Transverse colon (tissue), 4 donors: Measurements from ENCODE around the gene PTGES2. TPM values are rescaled to one million over a fixed set of nuclear protein-coding genes. Genes with fewer than 3 reads are reported as not detected.
A peak's percentile ranks its signal among the peaks of the same experiment; 100 is the strongest.

Source experiments
- DNase-seq: peaks from one replicate; pipeline ENCODE4 v3.0.0-alpha.2; 2019
- H3K27ac ChIP-seq, 4 donors: fragments of 200-600 bp; sonication (generic); 2 replicates each; pipeline ENCODE4 v1.5.1; 2016 to 2018; ENCODE audit warnings: inconsistent platforms in 4 of 4
- H3K27me3 ChIP-seq: fragments of 200-600 bp; sonication (generic); 2 replicates; pipeline ENCODE4 v1.5.1; 2017; ENCODE audit warnings: inconsistent platforms
- H3K36me3 ChIP-seq, 4 donors: fragments of 200-600 bp; sonication (generic); 2 replicates each; pipeline ENCODE4 v1.5.1; 2017 to 2019; ENCODE audit warnings: inconsistent platforms in 4 of 4
- H3K4me1 ChIP-seq, 4 donors: fragments of 200-600 bp; sonication (generic); 2 replicates each; pipeline ENCODE4 v1.5.1; 2017 to 2020; ENCODE audit warnings: inconsistent platforms in 4 of 4
- H3K4me3 ChIP-seq, 4 donors: fragments of 200-600 bp; sonication (generic); 1 replicate in 1 of 4; 2 replicates in 3 of 4; pipeline versions ENCODE4 v1.5.1 to v1.6.1; 2017 to 2019; ENCODE audit warnings: inconsistent platforms in 4 of 4
- H3K9me3 ChIP-seq, 2 donors: fragments of 200-600 bp; sonication (generic); 2 replicates each; pipeline ENCODE4 v1.5.1; 2017 to 2019; ENCODE audit warnings: inconsistent platforms in 2 of 2
- EP300 ChIP-seq: sonication (generic); formaldehyde crosslinking; IDR thresholded peaks from one replicate; pipeline ENCODE4 v1.6.1; 2017; ENCODE audit warnings: antibody characterized with exemption, low read depth
- POLR2A ChIP-seq: fragments of 450-650 bp; IDR thresholded peaks from one replicate; pipeline ENCODE4 v1.6.1; 2016; ENCODE audit warnings: antibody characterized with exemption, mild to moderate bottlenecking, moderate library complexity
- POLR2AphosphoS5 ChIP-seq, 3 donors: sonication (generic); formaldehyde crosslinking; IDR thresholded peaks; one replicate each; pipeline ENCODE4 v1.6.1; 2016; ENCODE audit warnings: antibody characterized with exemption in 3 of 3
- WGBS, 2 donors: methylation state at CpG; one replicate each; pipeline ENCODE4 v1.1.5; 2018; ENCODE audit warnings: low coverage in 1 of 2; 5-methylcytosine and 5-hydroxymethylcytosine counted together
- in situ Hi-C, 4 donors: fragments of 200-750 bp; cut with MboI; loops; one replicate each; pipeline versions ENCODE4 v1.15.0 to v1.15.1; 2017; ENCODE audit warnings: low sequenced_read_pairs in 3 of 4, low pct_ligation_motif_present in 1 of 4, low pct_unique_long_range_greater_than_20kb in 1 of 4
- intact Hi-C: fragments of 100-400 bp; cut with DNase I; formaldehyde crosslinking; loops from one replicate; pipeline ENCODE4 v1.15.1; 2023; ENCODE audit warnings: low total_unique reads
- total RNA-seq, 4 donors: library from RNA; depleted of rRNA; stranded (reverse); fragments of >200 nt; gene quantifications; one replicate each; pipeline ENCODE4 v1.1.0, GENCODE V29; 2016
- TF ChIP-seq, protein P1 (sequence below), 5 experiments: fragments of 200-600 bp in 3 of 5; fragments of 450-650 bp in 2 of 5; sonication (generic) in 3 of 5; IDR thresholded peaks; 1 replicate in 2 of 5; 2 replicates in 3 of 5; pipeline ENCODE4 v1.5.1; 2016 to 2017; ENCODE audit warnings: antibody characterized with exemption in 5 of 5, inconsistent platforms in 3 of 5, mild to moderate bottlenecking in 2 of 5, moderate library complexity in 1 of 5

Gene PTGES2
- total RNA-seq, 4 donors from 2014 or later: 109 to 434 (median 164) TPM

DNA sequence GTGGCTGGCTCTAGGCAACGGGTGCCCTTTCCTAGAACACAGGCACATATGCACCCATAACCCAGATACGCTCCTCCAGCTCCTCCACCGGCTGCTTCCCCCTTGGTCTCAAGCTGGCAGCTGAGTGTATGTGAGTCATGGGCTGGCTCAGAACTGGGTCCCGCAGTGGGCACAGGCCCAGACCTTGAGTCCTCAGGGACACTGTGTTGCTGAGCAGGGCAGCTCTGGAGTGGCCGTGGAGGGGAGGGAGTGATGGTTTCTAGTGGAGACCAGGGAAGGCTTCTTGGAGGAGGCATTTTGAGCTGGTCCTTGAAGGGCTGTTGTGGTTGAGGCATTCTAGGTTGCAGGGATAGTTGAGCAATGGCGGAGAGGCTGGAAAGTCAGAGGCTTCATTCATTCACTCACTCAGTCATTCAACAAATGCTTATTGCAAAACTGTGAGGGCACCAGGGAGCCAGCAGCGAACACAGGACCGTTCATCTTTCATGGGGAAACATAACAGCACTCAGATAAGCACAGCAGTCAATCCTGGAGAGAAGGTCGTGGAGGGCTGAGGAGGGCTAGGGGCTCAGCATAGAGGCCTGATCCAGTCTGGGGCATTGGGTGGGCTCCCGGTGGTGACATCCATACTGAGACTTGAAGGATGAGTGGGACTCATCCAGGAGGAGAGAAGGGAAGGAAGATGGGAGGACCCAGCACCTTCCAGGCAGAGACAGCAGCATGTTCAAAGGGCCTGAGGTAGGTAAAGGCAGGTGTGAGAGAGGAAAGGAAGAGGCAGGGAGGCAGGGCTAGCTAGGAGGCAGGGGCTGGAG lies 34.9 kb upstream of the PTGES2 start:
- no peak overlapping the region for H3K4me3 ChIP-seq
- H3K27ac ChIP-seq: no peak overlapping the region
- DNase-seq: no peak
- in situ Hi-C loops (no loop called here), intact Hi-C loops (no loop called here)
- no peaks in the 10 kb centered on the region for H3K9me3 ChIP-seq
- TF ChIP-seq, protein P1, sequence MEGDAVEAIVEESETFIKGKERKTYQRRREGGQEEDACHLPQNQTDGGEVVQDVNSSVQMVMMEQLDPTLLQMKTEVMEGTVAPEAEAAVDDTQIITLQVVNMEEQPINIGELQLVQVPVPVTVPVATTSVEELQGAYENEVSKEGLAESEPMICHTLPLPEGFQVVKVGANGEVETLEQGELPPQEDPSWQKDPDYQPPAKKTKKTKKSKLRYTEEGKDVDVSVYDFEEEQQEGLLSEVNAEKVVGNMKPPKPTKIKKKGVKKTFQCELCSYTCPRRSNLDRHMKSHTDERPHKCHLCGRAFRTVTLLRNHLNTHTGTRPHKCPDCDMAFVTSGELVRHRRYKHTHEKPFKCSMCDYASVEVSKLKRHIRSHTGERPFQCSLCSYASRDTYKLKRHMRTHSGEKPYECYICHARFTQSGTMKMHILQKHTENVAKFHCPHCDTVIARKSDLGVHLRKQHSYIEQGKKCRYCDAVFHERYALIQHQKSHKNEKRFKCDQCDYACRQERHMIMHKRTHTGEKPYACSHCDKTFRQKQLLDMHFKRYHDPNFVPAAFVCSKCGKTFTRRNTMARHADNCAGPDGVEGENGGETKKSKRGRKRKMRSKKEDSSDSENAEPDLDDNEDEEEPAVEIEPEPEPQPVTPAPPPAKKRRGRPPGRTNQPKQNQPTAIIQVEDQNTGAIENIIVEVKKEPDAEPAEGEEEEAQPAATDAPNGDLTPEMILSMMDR (IDR thresholded peaks at IDR 0.05): no peak
- no peak for TF ChIP-seq POLR2AphosphoS5 (IDR thresholded peaks at IDR 0.05)
- TF ChIP-seq POLR2A: no peak
- no peak for TF ChIP-seq EP300
- 80 to 84% methylated on average over 2 to 7 of the region's 10 CpGs for WGBS, 2 donors
- H3K27me3 ChIP-seq: no peaks in the 10 kb centered on the region
- H3K36me3 ChIP-seq: peaks cover 0 to 22% (median 8%) of the 10 kb centered on the region in 4 donors
- H3K4me1 ChIP-seq: peaks cover 0 to 17% (median 11%) of the 10 kb centered on the region in 4 donors

DNA sequence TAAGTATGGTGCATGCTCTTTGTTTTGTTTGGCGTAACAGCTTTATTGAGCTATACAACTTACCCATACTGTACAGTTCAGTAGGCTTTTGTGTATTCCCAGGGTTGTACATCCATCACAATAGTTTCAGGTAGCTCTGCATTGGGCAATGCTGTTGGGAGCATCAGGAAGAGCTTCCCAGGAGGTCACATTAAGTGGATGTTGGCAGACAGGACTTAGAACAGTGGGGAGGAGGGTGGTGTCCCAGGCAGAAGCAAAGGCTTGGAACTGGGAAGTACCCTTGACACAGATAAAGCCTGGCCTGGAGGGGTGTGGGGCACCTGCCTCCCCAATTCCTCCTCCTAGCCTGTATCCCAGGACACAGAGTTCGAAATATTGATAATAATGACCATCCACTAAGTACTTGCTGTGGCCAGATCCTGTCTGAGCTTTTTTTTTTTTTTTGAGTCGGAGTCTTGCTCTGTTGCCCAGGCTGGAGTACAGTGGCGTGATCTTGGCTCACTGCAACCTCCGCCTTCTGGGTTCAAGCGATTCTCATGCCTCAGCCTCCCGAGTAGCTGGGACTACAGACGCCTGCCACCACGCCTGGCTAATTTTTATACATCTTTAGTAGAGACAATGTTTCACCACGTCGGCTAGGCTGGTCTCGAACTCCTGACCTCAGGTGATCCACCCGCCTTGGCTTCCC lies 33.8 kb upstream of the PTGES2 start:
- Histone ChIP-seq H3K9me3 (no peaks in the 10 kb centered on the region), H3K4me1 (peaks cover 0 to 17% (median 11%) of the 10 kb centered on the region in 4 donors), H3K4me3 (no peak overlapping the region), H3K36me3 (peaks cover 0 to 11% (median 3%) of the 10 kb centered on the region in 4 donors), H3K27ac (no peak overlapping the region), H3K27me3 (no peaks in the 10 kb centered on the region)
- WGBS, 2 donors: 86 to 88% methylated on average over 8 to 13 of the region's 13 CpGs
- DNase-seq: no peak
- in situ Hi-C loops: no loop called here
- intact Hi-C loops: no loop called here
- TF ChIP-seq EP300 (no peak), POLR2AphosphoS5 (IDR thresholded peaks at IDR 0.05) (no peak), POLR2A (no peak)
- TF ChIP-seq, protein P1 (IDR thresholded peaks at IDR 0.05): no peak

DNA sequence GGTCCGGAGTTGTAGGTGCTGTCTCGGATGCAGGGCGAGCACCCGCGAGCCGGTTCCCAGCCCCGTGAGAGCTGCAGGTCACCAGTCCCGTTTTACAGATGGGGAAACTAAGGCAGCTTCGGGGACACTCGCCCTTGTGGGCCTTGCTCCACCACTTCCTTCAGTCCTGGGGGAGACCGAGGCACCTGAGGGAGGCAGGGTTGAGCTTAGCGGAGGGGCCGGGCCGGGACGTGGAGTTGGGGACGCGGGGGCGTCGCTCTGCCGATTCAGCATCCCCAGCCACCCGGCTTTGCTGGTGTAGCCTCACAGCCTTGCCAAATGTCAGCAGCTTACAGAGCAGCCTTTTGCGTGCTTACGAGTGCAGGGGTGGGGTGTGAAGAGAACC lies 33.1 kb upstream of the PTGES2 start:
- intact Hi-C loops: no loop called here
- 0% methylated on average over 1 to 23 of the region's 23 CpGs for WGBS, 2 donors

DNA sequence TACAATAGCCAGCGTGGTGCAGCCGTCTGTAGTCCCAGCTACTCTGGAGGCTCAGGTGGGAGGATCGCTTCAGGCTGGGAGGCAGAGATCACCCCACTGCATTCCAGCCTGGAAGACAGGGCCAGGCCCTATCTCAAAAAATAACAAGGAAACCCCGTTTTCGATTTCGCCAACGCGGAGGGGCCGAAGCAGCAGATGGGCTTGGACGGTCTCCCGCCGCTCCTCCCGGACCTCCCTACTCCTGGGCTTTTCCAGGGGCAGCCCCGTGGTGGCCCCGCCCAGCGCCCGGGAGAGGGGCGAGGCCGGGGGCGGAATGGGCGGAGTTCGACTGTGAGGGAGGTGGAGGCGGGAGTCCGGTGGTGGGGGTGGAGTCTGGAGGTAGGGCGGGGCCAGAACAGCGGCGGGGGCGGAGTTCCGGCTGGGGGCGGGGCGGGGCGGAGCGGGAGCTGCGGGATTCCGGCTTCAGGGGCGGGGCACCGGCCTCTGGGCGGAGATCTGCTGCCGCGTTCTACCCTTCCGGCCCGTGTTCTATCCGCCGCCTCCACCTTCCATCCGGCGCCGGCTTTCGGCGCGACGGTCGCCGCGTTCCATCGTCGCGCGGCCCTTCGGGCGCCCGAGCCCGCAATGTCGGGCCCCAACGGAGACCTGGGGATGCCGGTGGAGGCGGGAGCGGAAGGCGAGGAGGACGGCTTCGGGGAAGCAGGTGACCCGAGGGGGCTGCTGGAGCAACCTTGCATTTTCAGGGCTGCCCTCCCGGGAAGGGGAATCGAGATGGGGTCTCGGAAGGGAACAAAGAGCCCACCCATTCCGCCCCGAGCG lies 32.5 kb upstream of the PTGES2 start, which contains the start of gene BBLN:
BBLN (plus strand) TSS at position 482 of the 819 bp plus-strand sequence; CDS start at position 625, 143 bp downstream.
- WGBS, 2 donors: 0% methylated on average over 61 of the region's 77 CpGs; no CpG with 5 or more reads in 1 of the 2 donors

More for the DNA sequence above, 33.1 kb upstream of the PTGES2 start:
- Histone ChIP-seq H3K9me3 (no peaks in the 10 kb centered on the region), H3K4me1 (peaks cover 0 to 17% (median 11%) of the 10 kb centered on the region in 4 donors), H3K27me3 (no peaks in the 10 kb centered on the region), H3K27ac (peak overlapping the region; percentile 81 to 87 (median 82)), H3K4me3 (peak overlapping the region; percentile 55 to 77 (median 72)), H3K36me3 (peaks cover 0 to 7% (median 2%) of the 10 kb centered on the region in 4 donors)
- TF ChIP-seq POLR2AphosphoS5 (IDR thresholded peaks at IDR 0.05): no peak
- TF ChIP-seq POLR2A: no peak
- in situ Hi-C loops: no loop called here
- DNase-seq: peak; percentile 28

More for the DNA sequence above, 32.5 kb upstream of the PTGES2 start, which contains the start of gene BBLN:
- Histone ChIP-seq H3K27me3 (no peaks in the 10 kb centered on the region), H3K27ac (peak within 1 kb of the TSS; percentile 81 to 87 (median 84)), H3K36me3 (peaks cover 0 to 7% (median 0%) of the 10 kb centered on the region in 4 donors), H3K9me3 (no peaks in the 10 kb centered on the region), H3K4me3 (peak within 1 kb of the TSS; percentile 55 to 77 (median 72)), H3K4me1 (peaks cover 0 to 17% (median 11%) of the 10 kb centered on the region in 4 donors)
- DNase-seq: peak; percentile 97
- in situ Hi-C loops: no loop called here
- intact Hi-C loops: no loop called here
- no peak for TF ChIP-seq EP300
- peak; percentile 70 for TF ChIP-seq POLR2A
- TF ChIP-seq POLR2AphosphoS5 (IDR thresholded peaks at IDR 0.05): peak; percentile 41 to 82 (median 82)
- TF ChIP-seq, protein P1 (IDR thresholded peaks at IDR 0.05): no peak
